SK-N-SH treated with all-trans-retinoic acid at 6 μM for 48 hours (cell line): ENCODE data around the gene FJX1.

Source experiments
- ARNTL ChIP-seq: fragments of 450-650 bp; formaldehyde crosslinking; IDR thresholded peaks from 2 replicates; pipeline ENCODE4 v1.5.0; 2020; ENCODE audit warnings: low read depth, mild to moderate bottlenecking, moderate library complexity, borderline replicate concordance
- ZFP30 ChIP-seq: fragments of 450-650 bp; formaldehyde crosslinking; IDR thresholded peaks from 2 replicates; pipeline ENCODE4 v1.5.0; 2022; ENCODE audit warnings: mild to moderate bottlenecking, moderate library complexity

DNA sequence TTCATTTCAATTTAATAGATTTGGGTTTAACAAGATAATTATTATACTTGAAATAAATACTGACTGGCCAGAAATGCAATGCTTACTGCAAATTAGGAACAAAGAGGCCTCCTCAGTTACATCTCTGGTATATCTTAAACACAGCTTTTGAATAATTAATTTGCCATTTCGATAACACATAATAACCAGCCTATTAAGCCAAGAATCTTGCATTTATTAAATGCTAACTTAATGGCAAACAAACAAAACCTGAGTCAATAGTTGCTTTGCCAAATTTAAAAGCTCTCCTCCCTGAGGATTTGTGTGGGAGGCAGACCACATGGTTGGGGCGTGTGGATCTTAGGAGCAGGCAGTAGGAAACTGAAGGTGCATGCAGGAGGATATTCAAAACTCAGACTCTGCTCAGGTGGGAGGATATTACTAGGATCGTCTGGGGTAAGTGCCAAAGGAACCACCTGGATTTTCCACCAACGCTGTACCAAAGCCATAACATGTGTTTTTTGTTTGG lies 17.9 kb upstream of the FJX1 start:
- TF ChIP-seq ARNTL (CRISPR knock-in tag) (no peak), ZFP30 (CRISPR knock-in tag) (no peak)
